ENCODE measurements around the gene PIGU. TPM values are rescaled to one million over a fixed set of nuclear protein-coding genes. Genes with fewer than 3 reads are reported as not detected.

PIGU gene
- total RNA-seq, 4 donors from 2014 or later = 5.1 to 16.4 (median 8.5) TPM

- no peak for DNase-seq (ENCODE audit: low spot score in 2 of 2)
- TF ChIP-seq CTCF (IDR thresholded peaks at IDR 0.05) (no peak), POLR2A (IDR thresholded peaks at IDR 0.05) (no peak)
- no peak overlapping the region for H3K4me3 ChIP-seq (ENCODE audit: low read depth, poor library complexity, severe bottlenecking)
- intact Hi-C loops (cut with DNase I; ENCODE audit: low total_unique reads) = no loop called here
- WGBS, 2 donors = 94 to 100% methylated on average over 1 of the region's 1 CpG
Observed at GRCh38 chr20:34647737-34648136, 29.2 kb downstream of the PIGU start.

GRCh38 chr20:34644951-34645350 is 31.9 kb downstream of the PIGU start:
- 97 to 100% methylated on average over 1 of the region's 1 CpG for WGBS, 2 donors
- TF ChIP-seq POLR2A (IDR thresholded peaks at IDR 0.05) = no peak
- no peak for TF ChIP-seq CTCF (IDR thresholded peaks at IDR 0.05)
- DNase-seq (ENCODE audit: low spot score in 2 of 2) = no peak
- intact Hi-C loops (cut with DNase I; ENCODE audit: low total_unique reads) = no loop called here
- H3K4me3 ChIP-seq (ENCODE audit: low read depth, poor library complexity, severe bottlenecking) = no peak overlapping the region

GRCh38 chr20:34644345-34644744 is 32.5 kb downstream of the PIGU start:
- H3K4me3 ChIP-seq (ENCODE audit: low read depth, poor library complexity, severe bottlenecking) = no peak overlapping the region
- intact Hi-C loops (cut with DNase I; ENCODE audit: low total_unique reads) = no loop called here
- DNase-seq (ENCODE audit: low spot score in 2 of 2) = no peak
- TF ChIP-seq POLR2A (IDR thresholded peaks at IDR 0.05) (no peak), CTCF (IDR thresholded peaks at IDR 0.05) (no peak)
- 91% methylated on average over 1 of the region's 1 CpG for WGBS, 2 donors

GRCh38 chr20:34643928-34644327 is 33.0 kb downstream of the PIGU start:
- H3K4me3 ChIP-seq (ENCODE audit: low read depth, poor library complexity, severe bottlenecking) = no peak overlapping the region
- DNase-seq (ENCODE audit: low spot score in 2 of 2) = peak; percentile 15 to 40
- intact Hi-C loops (cut with DNase I; ENCODE audit: low total_unique reads) = no loop called here
- TF ChIP-seq CTCF (IDR thresholded peaks at IDR 0.05) (no peak), POLR2A (IDR thresholded peaks at IDR 0.05) (no peak)

GRCh38 chr20:34642009-34642408 is 34.9 kb downstream of the PIGU start:
- TF ChIP-seq POLR2A (IDR thresholded peaks at IDR 0.05) = no peak
- no peak for TF ChIP-seq CTCF (IDR thresholded peaks at IDR 0.05)
- no peak for DNase-seq (ENCODE audit: low spot score in 2 of 2)
- WGBS, 2 donors = 88 to 94% methylated on average over 1 of the region's 1 CpG
- H3K4me3 ChIP-seq (ENCODE audit: low read depth, poor library complexity, severe bottlenecking) = no peak overlapping the region
- intact Hi-C loops (cut with DNase I; ENCODE audit: low total_unique reads) = no loop called here

- WGBS, 2 donors = 73 to 81% methylated on average over 2 of the region's 2 CpGs
- no peak for DNase-seq (ENCODE audit: low spot score in 2 of 2)
Observed at GRCh38 chr20:34639755-34640222, 37.1 kb downstream of the PIGU start.

More at GRCh38 chr20:34639755-34640222, 37.1 kb downstream of the PIGU start:
- no peak overlapping the region for H3K4me3 ChIP-seq (ENCODE audit: low read depth, poor library complexity, severe bottlenecking)
- no peak for TF ChIP-seq POLR2A (IDR thresholded peaks at IDR 0.05)
- intact Hi-C loops (cut with DNase I; ENCODE audit: low total_unique reads) = no loop called here

All from lower leg skin (tissue), 4 donors.